Mucosa of rectum (tissue), 2 donors: ENCODE data around the gene DTX4.
"Not testable (repeated sequence)": the region's sequence is repeated elsewhere in the genome, so short reads cannot be mapped to it uniquely, and the experiment has no call there.

Experiments
- H3K27ac ChIP-seq, 2 donors: one replicate each; pipeline ENCODE4 v1.7.0; 2013; ENCODE audit warnings: inconsistent platforms in 2 of 2, low read depth in 2 of 2, low read length in 2 of 2
- H3K27me3 ChIP-seq, 2 donors: one replicate each; pipeline ENCODE4 v1.7.0; 2013; ENCODE audit warnings: low read length in 2 of 2; ENCODE audit not compliant: control insufficient read depth in 2 of 2, insufficient read depth in 2 of 2
- H3K36me3 ChIP-seq, 2 donors: one replicate each; pipeline ENCODE4 v1.7.0; 2013; ENCODE audit warnings: low read length in 2 of 2; ENCODE audit not compliant: control insufficient read depth in 2 of 2, insufficient read depth in 2 of 2
- H3K4me1 ChIP-seq, 2 donors: one replicate each; pipeline ENCODE4 v1.7.0; 2013; ENCODE audit warnings: low read length in 2 of 2, mild to moderate bottlenecking in 1 of 2; ENCODE audit not compliant: control insufficient read depth in 2 of 2, insufficient read depth in 2 of 2
- H3K4me3 ChIP-seq, 2 donors: one replicate each; pipeline ENCODE4 v1.7.0; 2013; ENCODE audit warnings: low read length in 2 of 2
- H3K9ac ChIP-seq, 2 donors: one replicate each; pipeline ENCODE4 v1.7.0; 2013; ENCODE audit warnings: low read length in 2 of 2, low read depth in 1 of 2, mild to moderate bottlenecking in 1 of 2
- H3K9me3 ChIP-seq, 2 donors: one replicate each; pipeline ENCODE4 v1.7.0; 2013; ENCODE audit warnings: low read length in 2 of 2; ENCODE audit not compliant: control insufficient read depth in 2 of 2
- donor health status: healthy.
- donor health status: Normal muscosa, but diverticular disease.

DTX4 gene

GRCh38 chr11:59171508-59172322 is at the start of gene DTX4:
DTX4 (plus strand) TSS chr11:59172132; CDS start chr11:59172596, 464 bp downstream.
- Histone ChIP-seq H3K9me3 (no peaks in the 10 kb centered on the region), H3K27ac (peak within 1 kb of the TSS; percentile 94 to 96), H3K9ac (peak within 1 kb of the TSS; percentile 77 to 83), H3K36me3 (peaks cover 3 to 6% of the 10 kb centered on the region in 2 donors), H3K4me1 (peaks cover 29 to 34% of the 10 kb centered on the region in 2 donors), H3K27me3 (no peaks in the 10 kb centered on the region), H3K4me3 (peak within 1 kb of the TSS; percentile 78 to 81)

GRCh38 chr11:59135648-59136461 is 36.1 kb upstream of the DTX4 start:
- Histone ChIP-seq H3K27ac (no peak overlapping the region), H3K9me3 (no peaks in the 10 kb centered on the region), H3K27me3 (no peaks in the 10 kb centered on the region), H3K9ac (peak overlapping the region in 1 of 2 donors; percentile 27), H3K36me3 (peaks cover 13 to 25% of the 10 kb centered on the region in 2 donors), H3K4me3 (peak overlapping the region; percentile 38 to 40), H3K4me1 (peaks cover 0 to 7% of the 10 kb centered on the region in 2 donors)

- H3K27me3 ChIP-seq, H3K4me1 ChIP-seq, H3K4me3 ChIP-seq, H3K9me3 ChIP-seq, H3K27ac ChIP-seq, H3K9ac ChIP-seq: not testable (repeated sequence)
- peaks cover 13 to 25% of the 10 kb centered on the region in 2 donors for H3K36me3 ChIP-seq
Measured at GRCh38 chr11:59136551-59136950, 35.4 kb upstream of the DTX4 start.

- H3K27ac ChIP-seq, result no peak overlapping the region
Measured at GRCh38 chr11:59137190-59137589, 34.7 kb upstream of the DTX4 start.

GRCh38 chr11:59138643-59139042 is 33.3 kb upstream of the DTX4 start:
- peaks cover 5 to 20% of the 10 kb centered on the region in 2 donors for H3K4me1 ChIP-seq
- H3K27me3 ChIP-seq, result no peaks in the 10 kb centered on the region
- peaks cover 7 to 13% of the 10 kb centered on the region in 2 donors for H3K36me3 ChIP-seq
- H3K9ac ChIP-seq, result no peak overlapping the region
- H3K4me3 ChIP-seq, result no peak overlapping the region
- no peaks in the 10 kb centered on the region for H3K9me3 ChIP-seq
- no peak overlapping the region for H3K27ac ChIP-seq

More at GRCh38 chr11:59137190-59137589, 34.7 kb upstream of the DTX4 start:
- Histone ChIP-seq H3K36me3 (peaks cover 13 to 20% of the 10 kb centered on the region in 2 donors), H3K9me3 (no peaks in the 10 kb centered on the region), H3K4me1 (peaks cover 0 to 12% of the 10 kb centered on the region in 2 donors), H3K27me3 (no peaks in the 10 kb centered on the region), H3K4me3 (no peak overlapping the region), H3K9ac (no peak overlapping the region)

GRCh38 chr11:59141191-59141590 is 30.7 kb upstream of the DTX4 start:
- Histone ChIP-seq H3K27ac (no peak overlapping the region), H3K9ac (no peak overlapping the region), H3K36me3 (peaks cover 0 to 9% of the 10 kb centered on the region in 2 donors), H3K9me3 (no peaks in the 10 kb centered on the region), H3K4me1 (peaks cover 20 to 28% of the 10 kb centered on the region in 2 donors), H3K27me3 (no peaks in the 10 kb centered on the region), H3K4me3 (no peak overlapping the region)

- Histone ChIP-seq H3K27me3 (no peaks in the 10 kb centered on the region), H3K4me1 (peaks cover 20 to 26% of the 10 kb centered on the region in 2 donors), H3K9me3 (no peaks in the 10 kb centered on the region), H3K9ac (peak overlapping the region; percentile 89 to 90), H3K4me3 (peak overlapping the region; percentile 93 to 96), H3K36me3 (peaks cover 0 to 9% of the 10 kb centered on the region in 2 donors), H3K27ac (peak overlapping the region; percentile 96 to 99)
Measured at GRCh38 chr11:59141673-59142460, 30.1 kb upstream of the DTX4 start.

GRCh38 chr11:59142530-59143507 is 29.1 kb upstream of the DTX4 start, which contains the start of gene FAM111A:
FAM111A (plus strand) TSS chr11:59142856; CDS start chr11:59148873, 6,017 bp downstream.
- Histone ChIP-seq H3K4me1 (peaks cover 20 to 26% of the 10 kb centered on the region in 2 donors), H3K27ac (peak within 1 kb of the TSS; percentile 96 to 99)

GRCh38 chr11:59144096-59144495 is 27.8 kb upstream of the DTX4 start:
- peak overlapping the region; percentile 89 to 90 for H3K9ac ChIP-seq
- H3K4me3 ChIP-seq, result peak overlapping the region; percentile 93 to 96
- peak overlapping the region; percentile 96 to 99 for H3K27ac ChIP-seq
- peaks cover 20 to 26% of the 10 kb centered on the region in 2 donors for H3K4me1 ChIP-seq
- peaks cover 0 to 6% of the 10 kb centered on the region in 2 donors for H3K36me3 ChIP-seq
- H3K9me3 ChIP-seq, result no peaks in the 10 kb centered on the region
- no peaks in the 10 kb centered on the region for H3K27me3 ChIP-seq

More at GRCh38 chr11:59142530-59143507, 29.1 kb upstream of the DTX4 start, which contains the start of gene FAM111A:
- H3K9me3 ChIP-seq, result no peaks in the 10 kb centered on the region
- no peaks in the 10 kb centered on the region for H3K27me3 ChIP-seq
- H3K4me3 ChIP-seq, result peak within 1 kb of the TSS; percentile 93 to 96
- peak within 1 kb of the TSS; percentile 89 to 90 for H3K9ac ChIP-seq
- peaks cover 0 to 8% of the 10 kb centered on the region in 2 donors for H3K36me3 ChIP-seq
